ENCODE data around the gene ZSCAN23. TPM values are rescaled to one million over a fixed set of nuclear protein-coding genes. Genes with fewer than 3 reads are reported as not detected.
"Not testable (repeated sequence)": the region's sequence is repeated elsewhere in the genome, so short reads cannot be mapped to it uniquely, and the experiment has no call there.

The ZSCAN23 gene
- total and polyA plus RNA-seq, 8 donors: 0.23 to 5.3 (median 0.67) TPM; not detected in 4

- H3K27me3 ChIP-seq: peaks cover 0 to 67% (median 23%) of the 10 kb centered on the region in 3 donors
- H3K4me1 ChIP-seq: no peaks in the 10 kb centered on the region
- intact Hi-C loops (cut with DNase I; ENCODE audit: low total_unique reads): no loop called here
- peak in 1 of 2 donors; percentile 69 for DNase-seq
- no peak overlapping the region for H3K27ac ChIP-seq
- H3K36me3 ChIP-seq: no peaks in the 10 kb centered on the region
- peaks cover 0 to 6% (median 2%) of the 10 kb centered on the region in 4 donors for H3K9me3 ChIP-seq
- TF ChIP-seq, protein P1, sequence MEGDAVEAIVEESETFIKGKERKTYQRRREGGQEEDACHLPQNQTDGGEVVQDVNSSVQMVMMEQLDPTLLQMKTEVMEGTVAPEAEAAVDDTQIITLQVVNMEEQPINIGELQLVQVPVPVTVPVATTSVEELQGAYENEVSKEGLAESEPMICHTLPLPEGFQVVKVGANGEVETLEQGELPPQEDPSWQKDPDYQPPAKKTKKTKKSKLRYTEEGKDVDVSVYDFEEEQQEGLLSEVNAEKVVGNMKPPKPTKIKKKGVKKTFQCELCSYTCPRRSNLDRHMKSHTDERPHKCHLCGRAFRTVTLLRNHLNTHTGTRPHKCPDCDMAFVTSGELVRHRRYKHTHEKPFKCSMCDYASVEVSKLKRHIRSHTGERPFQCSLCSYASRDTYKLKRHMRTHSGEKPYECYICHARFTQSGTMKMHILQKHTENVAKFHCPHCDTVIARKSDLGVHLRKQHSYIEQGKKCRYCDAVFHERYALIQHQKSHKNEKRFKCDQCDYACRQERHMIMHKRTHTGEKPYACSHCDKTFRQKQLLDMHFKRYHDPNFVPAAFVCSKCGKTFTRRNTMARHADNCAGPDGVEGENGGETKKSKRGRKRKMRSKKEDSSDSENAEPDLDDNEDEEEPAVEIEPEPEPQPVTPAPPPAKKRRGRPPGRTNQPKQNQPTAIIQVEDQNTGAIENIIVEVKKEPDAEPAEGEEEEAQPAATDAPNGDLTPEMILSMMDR (IDR thresholded peaks at IDR 0.05): no peak
- no peak for TF ChIP-seq EP300 (IDR thresholded peaks at IDR 0.05)
- no peak for TF ChIP-seq POLR2A (IDR thresholded peaks at IDR 0.05)
- no peak for TF ChIP-seq POLR2AphosphoS5 (IDR thresholded peaks at IDR 0.05)
- no peak overlapping the region for H3K4me3 ChIP-seq
- WGBS, 5 donors: 5 to 9% (median 6%) methylated on average over 18 of the region's 18 CpGs
Measured at GRCh38 chr6:28474441-28475219, 31.3 kb upstream of the ZSCAN23 start.

- H3K4me3 ChIP-seq; DNase-seq; H3K27ac ChIP-seq; H3K4me1 ChIP-seq; H3K36me3 ChIP-seq; intact Hi-C loops (cut with DNase I; ENCODE audit: low total_unique reads): not testable (repeated sequence)
- H3K27me3 ChIP-seq: peaks cover 0 to 41% (median 6%) of the 10 kb centered on the region in 3 donors
- WGBS, 5 donors: 91 to 94% (median 93%) methylated on average over 30 to 45 of the region's 45 CpGs
- H3K9me3 ChIP-seq: peaks cover 0 to 12% (median 7%) of the 10 kb centered on the region in 4 donors
Measured at GRCh38 chr6:28469153-28469745, 26.0 kb upstream of the ZSCAN23 start.

- DNase-seq: no peak
- H3K36me3 ChIP-seq: no peaks in the 10 kb centered on the region
- H3K4me1 ChIP-seq: no peaks in the 10 kb centered on the region
- TF ChIP-seq, protein P1 (IDR thresholded peaks at IDR 0.05): no peak
- TF ChIP-seq POLR2A (IDR thresholded peaks at IDR 0.05) (no peak), POLR2AphosphoS5 (IDR thresholded peaks at IDR 0.05) (no peak)
- 76 to 89% (median 79%) methylated on average over 7 of the region's 7 CpGs for WGBS, 5 donors
- intact Hi-C loops (cut with DNase I; ENCODE audit: low total_unique reads): no loop called here
- H3K4me3 ChIP-seq: no peak overlapping the region
- H3K27me3 ChIP-seq: peaks cover 0 to 44% (median 5%) of the 10 kb centered on the region in 3 donors
- no peak overlapping the region for H3K27ac ChIP-seq
- H3K9me3 ChIP-seq: peaks cover 0 to 12% (median 7%) of the 10 kb centered on the region in 4 donors
Measured at GRCh38 chr6:28468056-28468455, 24.8 kb upstream of the ZSCAN23 start.

GRCh38 chr6:28462401-28462800, 19.1 kb upstream of the ZSCAN23 start:
- no peaks in the 10 kb centered on the region for H3K4me1 ChIP-seq
- no peak overlapping the region for H3K4me3 ChIP-seq
- TF ChIP-seq POLR2AphosphoS5 (IDR thresholded peaks at IDR 0.05) (no peak), POLR2A (IDR thresholded peaks at IDR 0.05) (no peak), EP300 (IDR thresholded peaks at IDR 0.05) (no peak)
- TF ChIP-seq, protein P1 (IDR thresholded peaks at IDR 0.05): no peak
- H3K36me3 ChIP-seq: no peaks in the 10 kb centered on the region
- peak in 1 of 2 donors; percentile 15 for DNase-seq
- WGBS, 5 donors: 48 to 65% (median 52%) methylated on average over 2 of the region's 2 CpGs
- H3K27ac ChIP-seq: no peak overlapping the region
- H3K27me3 ChIP-seq: peaks cover 0 to 67% (median 11%) of the 10 kb centered on the region in 3 donors
- intact Hi-C loops (cut with DNase I; ENCODE audit: low total_unique reads): no loop called here
- H3K9me3 ChIP-seq: no peaks in the 10 kb centered on the region
